ENCODE measurements around the gene ADAMTSL5. TPM values are rescaled to one million over a fixed set of nuclear protein-coding genes. Genes with fewer than 3 reads are reported as not detected.

The ADAMTSL5 gene
- total and polyA plus RNA-seq, 8 donors = 1.1 to 29.5 (median 1.8) TPM; not detected in 2

DNA sequence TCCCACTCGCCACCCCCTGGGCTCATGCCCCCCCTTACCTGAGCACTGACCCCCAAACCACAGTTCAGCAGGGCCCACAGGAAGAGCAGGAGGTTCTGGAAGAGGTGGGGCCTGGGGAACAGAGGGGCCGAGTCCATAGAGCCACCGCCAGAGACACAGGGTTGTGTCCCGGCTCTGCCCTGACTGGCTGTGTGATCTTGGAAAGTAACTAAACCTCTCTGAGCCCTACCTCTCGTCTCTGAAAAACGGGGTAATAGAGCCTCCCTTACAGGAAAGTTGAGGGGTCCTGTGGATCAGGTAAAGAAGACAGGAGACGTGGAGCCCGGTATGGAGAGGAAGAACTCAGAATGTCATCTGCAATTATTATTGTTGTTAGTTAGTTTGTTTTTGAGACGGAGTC, 2.0 kb downstream of the ADAMTSL5 start:
- intact Hi-C loops (cut with DNase I; ENCODE audit: low total_unique reads) = no loop called here
- peak overlapping the region in 1 of 5 donors; percentile 25 for H3K27ac ChIP-seq
- H3K4me1 ChIP-seq = peaks cover 12 to 42% (median 37%) of the 10 kb centered on the region in 4 donors
- DNase-seq = peak in 1 of 2 donors; percentile 16
- H3K36me3 ChIP-seq = no peaks in the 10 kb centered on the region
- H3K4me3 ChIP-seq = no peak overlapping the region
- peaks cover 0 to 5% (median 2%) of the 10 kb centered on the region in 4 donors for H3K9me3 ChIP-seq
- WGBS, 5 donors = 33 to 45% (median 35%) methylated on average over 6 to 9 of the region's 9 CpGs
- TF ChIP-seq, protein P1, sequence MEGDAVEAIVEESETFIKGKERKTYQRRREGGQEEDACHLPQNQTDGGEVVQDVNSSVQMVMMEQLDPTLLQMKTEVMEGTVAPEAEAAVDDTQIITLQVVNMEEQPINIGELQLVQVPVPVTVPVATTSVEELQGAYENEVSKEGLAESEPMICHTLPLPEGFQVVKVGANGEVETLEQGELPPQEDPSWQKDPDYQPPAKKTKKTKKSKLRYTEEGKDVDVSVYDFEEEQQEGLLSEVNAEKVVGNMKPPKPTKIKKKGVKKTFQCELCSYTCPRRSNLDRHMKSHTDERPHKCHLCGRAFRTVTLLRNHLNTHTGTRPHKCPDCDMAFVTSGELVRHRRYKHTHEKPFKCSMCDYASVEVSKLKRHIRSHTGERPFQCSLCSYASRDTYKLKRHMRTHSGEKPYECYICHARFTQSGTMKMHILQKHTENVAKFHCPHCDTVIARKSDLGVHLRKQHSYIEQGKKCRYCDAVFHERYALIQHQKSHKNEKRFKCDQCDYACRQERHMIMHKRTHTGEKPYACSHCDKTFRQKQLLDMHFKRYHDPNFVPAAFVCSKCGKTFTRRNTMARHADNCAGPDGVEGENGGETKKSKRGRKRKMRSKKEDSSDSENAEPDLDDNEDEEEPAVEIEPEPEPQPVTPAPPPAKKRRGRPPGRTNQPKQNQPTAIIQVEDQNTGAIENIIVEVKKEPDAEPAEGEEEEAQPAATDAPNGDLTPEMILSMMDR (IDR thresholded peaks at IDR 0.05) = no peak
- no peak for TF ChIP-seq POLR2AphosphoS5 (IDR thresholded peaks at IDR 0.05)
- TF ChIP-seq EP300 (IDR thresholded peaks at IDR 0.05) = no peak
- TF ChIP-seq POLR2A (IDR thresholded peaks at IDR 0.05) = no peak
- peaks cover 14 to 90% (median 33%) of the 10 kb centered on the region in 3 donors for H3K27me3 ChIP-seq

DNA sequence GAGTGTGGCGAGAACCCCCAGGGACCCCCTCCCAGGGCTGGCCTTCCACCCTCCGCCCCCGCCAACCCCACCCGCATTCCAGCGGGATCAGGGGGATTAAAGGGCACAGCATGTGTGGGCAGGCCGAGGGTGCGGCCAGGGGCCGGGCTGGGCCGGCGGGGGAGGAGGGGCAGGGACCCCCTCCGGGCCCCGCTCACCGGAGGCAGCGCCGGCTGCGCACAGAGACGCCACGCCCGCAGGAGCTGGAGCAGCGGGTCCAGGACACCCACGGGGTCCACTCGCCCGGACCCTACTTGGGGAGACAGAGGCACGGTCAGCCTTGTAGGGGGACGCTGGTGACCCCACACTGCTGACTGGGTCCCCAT, 2.4 kb downstream of the ADAMTSL5 start:
- intact Hi-C loops (cut with DNase I; ENCODE audit: low total_unique reads) = no loop called here
- WGBS, 5 donors = 7 to 49% (median 29%) methylated on average over 2 to 25 of the region's 25 CpGs
- H3K36me3 ChIP-seq = no peaks in the 10 kb centered on the region
- no peak for TF ChIP-seq EP300 (IDR thresholded peaks at IDR 0.05)
- no peak for TF ChIP-seq POLR2A (IDR thresholded peaks at IDR 0.05)
- H3K27ac ChIP-seq = peak overlapping the region in 1 of 5 donors; percentile 25
- H3K9me3 ChIP-seq = peaks cover 0 to 5% (median 2%) of the 10 kb centered on the region in 4 donors
- no peak overlapping the region for H3K4me3 ChIP-seq
- peaks cover 14 to 92% (median 33%) of the 10 kb centered on the region in 3 donors for H3K27me3 ChIP-seq
- DNase-seq = peak in 1 of 2 donors; percentile 62
- H3K4me1 ChIP-seq = peaks cover 12 to 42% (median 37%) of the 10 kb centered on the region in 4 donors

DNA sequence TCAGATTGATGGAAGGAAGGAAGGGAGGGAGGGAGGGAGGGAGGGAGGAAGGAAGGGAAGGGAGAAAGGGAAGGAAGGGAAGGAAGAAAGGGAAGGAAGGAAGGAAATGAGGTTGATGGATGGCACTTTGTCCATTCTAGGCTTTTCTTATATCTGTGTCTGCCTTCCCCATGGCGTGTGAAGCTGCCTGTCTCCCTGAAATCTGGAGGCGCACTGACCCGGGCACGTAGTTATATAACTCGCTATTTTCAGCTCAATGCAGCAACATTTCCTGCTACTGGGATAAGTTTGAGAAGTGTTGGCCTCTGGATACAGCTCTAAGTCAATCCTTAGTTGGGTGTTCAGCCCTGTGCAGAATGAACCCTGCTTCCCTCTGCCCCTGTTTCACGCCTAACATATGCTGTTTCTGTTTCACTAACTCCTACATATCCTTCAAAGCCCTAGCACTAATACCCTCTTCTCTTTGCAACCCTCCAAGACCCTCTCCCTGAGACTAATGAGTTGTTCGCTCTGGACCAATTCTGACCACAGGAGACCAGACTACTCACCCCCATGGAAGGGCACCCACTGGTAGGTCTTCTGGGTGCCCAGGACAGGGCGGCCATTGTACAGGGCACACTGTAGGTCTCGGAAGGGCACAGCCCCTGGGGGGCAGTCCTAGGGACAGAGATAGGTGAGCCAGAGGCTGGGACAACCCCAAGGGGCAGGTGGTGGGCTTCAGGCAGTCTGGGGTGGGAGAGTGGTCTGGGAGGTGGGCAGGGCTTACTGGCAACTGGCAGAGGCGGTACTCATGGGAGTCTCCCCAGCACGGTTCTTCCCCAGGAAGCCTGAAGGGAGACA, 3.0 kb downstream of the ADAMTSL5 start:
- Histone ChIP-seq H3K4me1 (peaks cover 12 to 42% (median 37%) of the 10 kb centered on the region in 4 donors), H3K36me3 (no peaks in the 10 kb centered on the region), H3K27ac (peak overlapping the region in 1 of 5 donors; percentile 25), H3K27me3 (peaks cover 14 to 93% (median 33%) of the 10 kb centered on the region in 3 donors), H3K9me3 (peaks cover 0 to 5% (median 2%) of the 10 kb centered on the region in 4 donors), H3K4me3 (no peak overlapping the region)
- intact Hi-C loops (cut with DNase I; ENCODE audit: low total_unique reads) = no loop called here
- peak in 1 of 2 donors; percentile 40 for DNase-seq
- WGBS, 5 donors = 50 to 65% (median 63%) methylated on average over 9 to 11 of the region's 11 CpGs
- TF ChIP-seq POLR2AphosphoS5 (IDR thresholded peaks at IDR 0.05) (no peak), POLR2A (IDR thresholded peaks at IDR 0.05) (no peak), EP300 (IDR thresholded peaks at IDR 0.05) (no peak)
- TF ChIP-seq, protein P1 (IDR thresholded peaks at IDR 0.05) = no peak

DNA sequence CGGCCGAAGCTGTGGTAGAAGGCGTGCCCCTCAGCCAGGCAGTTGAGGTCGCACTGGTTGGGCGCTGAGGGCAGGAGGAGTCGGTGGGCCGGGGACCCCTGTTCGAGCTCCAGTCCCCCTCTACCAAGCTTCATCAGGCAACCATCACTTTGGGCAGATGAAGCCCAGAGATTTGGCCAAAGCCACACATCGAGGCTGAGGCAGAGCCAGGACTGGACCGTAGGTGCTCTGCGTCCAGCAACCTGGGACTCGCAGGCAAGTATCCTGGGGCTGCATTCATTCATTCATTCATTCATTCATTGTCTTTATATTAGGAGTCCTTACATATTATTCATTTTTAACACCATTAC, 4.3 kb downstream of the ADAMTSL5 start:
- DNase-seq = no peak
- peaks cover 10 to 41% (median 37%) of the 10 kb centered on the region in 4 donors for H3K4me1 ChIP-seq
- peaks cover 0 to 5% (median 2%) of the 10 kb centered on the region in 4 donors for H3K9me3 ChIP-seq
- TF ChIP-seq EP300 (IDR thresholded peaks at IDR 0.05) (no peak), POLR2AphosphoS5 (IDR thresholded peaks at IDR 0.05) (no peak), POLR2A (IDR thresholded peaks at IDR 0.05) (no peak)
- TF ChIP-seq, protein P1 (IDR thresholded peaks at IDR 0.05) = no peak
- intact Hi-C loops (cut with DNase I; ENCODE audit: low total_unique reads) = no loop called here
- H3K27ac ChIP-seq = peak overlapping the region in 2 of 5 donors; percentile 82 to 85
- H3K4me3 ChIP-seq = peak overlapping the region; percentile 35 to 46 (median 41)
- no peaks in the 10 kb centered on the region for H3K36me3 ChIP-seq
- H3K27me3 ChIP-seq = peaks cover 17 to 93% (median 35%) of the 10 kb centered on the region in 3 donors
- 32 to 69% (median 40%) methylated on average over 4 to 12 of the region's 12 CpGs for WGBS, 5 donors

All from stomach (tissue), 9 donors.